ENCODE data around the gene UVSSA.

The UVSSA gene

GRCh38 chr4:1350169-1350520 is 3.1 kb downstream of the UVSSA start:
- no peak for DNase-seq

- DNase-seq = peak; percentile 74 to 76
Measured at GRCh38 chr4:1351854-1352566, 5.0 kb downstream of the UVSSA start.

- no peak for DNase-seq
Measured at GRCh38 chr4:1352567-1352900, 5.5 kb downstream of the UVSSA start.

GRCh38 chr4:1353186-1354055 is 6.4 kb downstream of the UVSSA start:
- DNase-seq = no peak

- no peak for DNase-seq
Measured at GRCh38 chr4:1354136-1354982, 7.4 kb downstream of the UVSSA start.

- DNase-seq = no peak
Measured at GRCh38 chr4:1354983-1355275, 7.9 kb downstream of the UVSSA start.

- no peak for DNase-seq
Measured at GRCh38 chr4:1355378-1355777, 8.4 kb downstream of the UVSSA start.

GRCh38 chr4:1356181-1356998 is 9.4 kb downstream of the UVSSA start:
- DNase-seq = peak; percentile 23 to 47

GRCh38 chr4:1357356-1358248 is 10.6 kb downstream of the UVSSA start:
- no peak for DNase-seq

GRCh38 chr4:1358421-1359143 is 11.6 kb downstream of the UVSSA start:
- no peak for DNase-seq

- no peak for DNase-seq
Measured at GRCh38 chr4:1359144-1359501, 12.1 kb downstream of the UVSSA start.

GRCh38 chr4:1359976-1360375 is 13.0 kb downstream of the UVSSA start:
- no peak for DNase-seq

GRCh38 chr4:1360423-1361283 is 13.6 kb downstream of the UVSSA start:
- DNase-seq = no peak

- peak in 1 of 2 experiments; percentile 22 for DNase-seq
Measured at GRCh38 chr4:1361431-1361830, 14.4 kb downstream of the UVSSA start.

- no peak for DNase-seq
Measured at GRCh38 chr4:1362046-1362445, 15.0 kb downstream of the UVSSA start.

GRCh38 chr4:1362521-1362920 is 15.5 kb downstream of the UVSSA start:
- no peak for DNase-seq

GRCh38 chr4:1363513-1363912 is 16.5 kb downstream of the UVSSA start:
- DNase-seq = peak in 1 of 2 experiments; percentile 40

GRCh38 chr4:1364217-1364616 is 17.2 kb downstream of the UVSSA start:
- no peak for DNase-seq

- no peak for DNase-seq
Measured at GRCh38 chr4:1364748-1365147, 17.7 kb downstream of the UVSSA start.

Measured in NCI-H2081 (cell line).